ENCODE measurements around the gene CREB3L2.

The CREB3L2 gene

DNA sequence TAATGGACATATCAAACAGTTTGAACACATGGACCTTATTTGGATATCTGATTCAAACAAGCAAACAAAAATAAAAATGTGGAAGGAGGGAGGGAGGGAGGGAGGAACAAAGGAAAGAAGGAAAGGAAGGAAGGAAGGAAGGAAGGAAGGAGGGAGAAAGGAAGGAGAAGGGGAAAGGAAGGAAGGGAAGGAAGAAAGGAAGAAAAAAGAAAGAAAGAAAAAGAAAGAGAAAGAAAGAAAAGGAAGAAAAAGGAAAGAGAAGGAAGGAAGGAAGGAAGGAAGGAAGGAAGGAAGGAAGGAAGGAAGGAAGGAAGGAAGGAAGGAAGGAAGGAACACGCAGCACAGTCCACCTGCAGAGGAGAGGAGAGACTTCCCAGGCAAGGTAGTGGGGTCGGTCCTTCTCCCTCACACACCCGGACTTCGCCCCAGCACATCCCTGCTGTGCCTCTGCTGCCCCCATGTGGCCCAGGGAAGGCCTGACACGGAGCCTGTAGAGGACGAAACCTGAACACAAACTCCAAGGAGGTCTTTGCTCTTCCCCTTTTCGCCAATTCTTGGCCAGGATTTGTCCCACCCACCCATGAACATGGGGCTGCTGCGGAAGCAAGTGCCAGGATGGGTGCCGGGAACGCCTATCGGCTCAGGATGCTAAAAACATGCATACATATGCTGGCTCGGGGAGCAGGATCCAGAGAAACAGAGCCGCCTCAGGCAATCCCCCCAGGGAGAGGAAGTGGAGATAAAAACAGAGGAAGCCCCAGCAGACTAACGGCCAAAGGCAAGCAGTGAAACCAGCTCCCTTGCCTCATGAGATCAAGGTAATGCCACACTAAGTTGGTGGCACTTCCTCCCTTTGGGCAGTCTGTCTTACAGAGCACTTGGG is 102.8 kb downstream of the CREB3L2 start (continued):
- TF ChIP-seq, protein P1, sequence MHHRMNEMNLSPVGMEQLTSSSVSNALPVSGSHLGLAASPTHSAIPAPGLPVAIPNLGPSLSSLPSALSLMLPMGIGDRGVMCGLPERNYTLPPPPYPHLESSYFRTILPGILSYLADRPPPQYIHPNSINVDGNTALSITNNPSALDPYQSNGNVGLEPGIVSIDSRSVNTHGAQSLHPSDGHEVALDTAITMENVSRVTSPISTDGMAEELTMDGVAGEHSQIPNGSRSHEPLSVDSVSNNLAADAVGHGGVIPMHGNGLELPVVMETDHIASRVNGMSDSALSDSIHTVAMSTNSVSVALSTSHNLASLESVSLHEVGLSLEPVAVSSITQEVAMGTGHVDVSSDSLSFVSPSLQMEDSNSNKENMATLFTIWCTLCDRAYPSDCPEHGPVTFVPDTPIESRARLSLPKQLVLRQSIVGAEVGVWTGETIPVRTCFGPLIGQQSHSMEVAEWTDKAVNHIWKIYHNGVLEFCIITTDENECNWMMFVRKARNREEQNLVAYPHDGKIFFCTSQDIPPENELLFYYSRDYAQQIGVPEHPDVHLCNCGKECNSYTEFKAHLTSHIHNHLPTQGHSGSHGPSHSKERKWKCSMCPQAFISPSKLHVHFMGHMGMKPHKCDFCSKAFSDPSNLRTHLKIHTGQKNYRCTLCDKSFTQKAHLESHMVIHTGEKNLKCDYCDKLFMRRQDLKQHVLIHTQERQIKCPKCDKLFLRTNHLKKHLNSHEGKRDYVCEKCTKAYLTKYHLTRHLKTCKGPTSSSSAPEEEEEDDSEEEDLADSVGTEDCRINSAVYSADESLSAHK (tag by site-specific recombination; IDR thresholded peaks at IDR 0.05): no peak
- no peak for TF ChIP-seq ZNF175 (tag by site-specific recombination; IDR thresholded peaks at IDR 0.05)
- TF ChIP-seq, protein P2, sequence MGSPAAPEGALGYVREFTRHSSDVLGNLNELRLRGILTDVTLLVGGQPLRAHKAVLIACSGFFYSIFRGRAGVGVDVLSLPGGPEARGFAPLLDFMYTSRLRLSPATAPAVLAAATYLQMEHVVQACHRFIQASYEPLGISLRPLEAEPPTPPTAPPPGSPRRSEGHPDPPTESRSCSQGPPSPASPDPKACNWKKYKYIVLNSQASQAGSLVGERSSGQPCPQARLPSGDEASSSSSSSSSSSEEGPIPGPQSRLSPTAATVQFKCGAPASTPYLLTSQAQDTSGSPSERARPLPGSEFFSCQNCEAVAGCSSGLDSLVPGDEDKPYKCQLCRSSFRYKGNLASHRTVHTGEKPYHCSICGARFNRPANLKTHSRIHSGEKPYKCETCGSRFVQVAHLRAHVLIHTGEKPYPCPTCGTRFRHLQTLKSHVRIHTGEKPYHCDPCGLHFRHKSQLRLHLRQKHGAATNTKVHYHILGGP (tag by site-specific recombination; IDR thresholded peaks at IDR 0.05): no peak

DNA sequence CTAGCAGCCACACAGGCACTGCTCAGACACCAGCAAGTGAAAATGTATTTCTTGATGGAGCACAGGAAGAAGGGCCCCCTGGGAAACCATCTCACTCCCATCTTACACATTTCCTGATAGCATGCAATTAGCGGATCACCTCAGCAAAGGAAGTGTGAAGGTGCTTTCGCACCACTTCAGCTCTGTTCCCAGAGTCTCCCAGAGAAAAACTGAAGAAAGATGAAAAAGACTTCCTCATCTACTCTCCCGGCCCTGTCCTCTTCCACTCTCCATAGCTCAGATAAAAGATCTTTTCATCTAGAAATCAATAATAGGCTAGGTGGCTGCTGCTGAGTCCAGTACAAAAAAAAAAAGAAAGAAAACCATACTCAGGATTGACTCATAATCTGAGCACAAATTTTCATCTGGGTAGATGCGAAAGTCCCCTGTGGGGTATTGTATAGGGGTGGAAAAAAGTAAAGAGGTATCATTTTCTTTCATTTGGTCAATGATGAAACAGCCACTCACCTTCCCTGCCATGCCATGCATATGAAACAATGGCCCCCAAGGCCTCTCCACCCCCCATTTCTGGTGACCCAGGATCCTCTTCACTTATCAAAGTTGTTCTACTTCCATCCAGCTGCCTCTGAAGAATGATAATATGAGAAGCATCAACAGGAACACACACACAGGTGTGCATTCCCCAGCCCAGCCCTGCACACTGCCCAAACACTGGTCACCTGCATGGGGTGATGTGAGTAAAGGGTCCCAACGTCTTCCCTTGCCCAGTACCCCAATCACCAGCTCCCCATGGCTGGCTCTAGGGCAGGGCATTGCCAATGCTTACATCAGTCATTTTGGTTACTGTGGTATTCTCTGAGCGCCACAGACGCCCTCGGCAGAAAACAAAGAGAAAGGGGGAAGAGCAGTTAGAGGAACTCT is 106.3 kb downstream of the CREB3L2 start:
- Histone ChIP-seq H3K4me1 (ENCODE audit: control insufficient read depth, insufficient read depth, low read length) (no peaks in the 10 kb centered on the region), H3K36me3 (ENCODE audit: control insufficient read depth in 2 of 2, insufficient read depth in 1 of 2, low read length in 2 of 2) (peaks cover 0 to 60% of the 10 kb centered on the region in 2 experiments; a peak in 2 of 3 replicates), H3K9me3 (ENCODE audit: control insufficient read depth, insufficient read depth, low read depth, low read length) (no peaks in the 10 kb centered on the region), H3K27ac (ENCODE audit: extremely low read depth, low read depth, low read length) (no peak overlapping the region), H3K4me3 (ENCODE audit: low read depth, low read length) (no peak overlapping the region)
- TF ChIP-seq ZNF184 (tag by site-specific recombination; IDR thresholded peaks at IDR 0.05) (no peak), ZFP69B (tag by site-specific recombination; IDR thresholded peaks at IDR 0.05) (no peak)
- ChIA-PET POLR2A (no interaction called here), CTCF (interaction anchor here (0.6 to 2.0 kb wide), 7 partner anchors 114 to 1121 kb away, joined by 3 to 12 read pairs (median 3); no protein-coding TSS in a partner anchor)

DNA sequence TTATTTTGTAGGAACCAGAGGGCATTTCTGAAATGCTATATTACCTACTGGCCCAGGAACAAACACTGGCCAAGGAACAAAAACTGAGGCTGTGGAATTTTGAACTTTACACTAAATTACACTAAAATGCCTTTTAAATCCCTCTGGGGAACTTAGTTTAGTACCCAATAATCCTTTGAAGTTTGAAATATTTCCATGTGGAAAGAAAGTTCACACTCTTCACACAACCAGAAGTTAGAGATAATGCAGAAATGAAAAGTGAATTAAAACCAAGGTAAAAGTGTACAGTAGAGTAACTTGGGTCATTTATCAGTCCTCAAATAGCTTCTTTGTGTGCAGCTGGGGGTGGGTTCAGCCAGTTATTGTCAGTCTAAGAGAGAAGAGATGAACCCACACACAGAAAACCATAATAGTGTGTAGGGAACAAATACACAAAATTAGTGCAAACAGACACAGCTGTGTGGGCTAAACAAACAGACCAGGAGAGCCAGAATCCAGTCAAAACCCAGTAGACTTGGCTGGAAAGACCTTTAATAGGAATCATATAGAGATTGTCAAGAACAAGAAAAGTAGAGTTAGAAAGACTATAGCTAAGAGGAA is 108.6 kb downstream of the CREB3L2 start:
- Histone ChIP-seq H3K9me3 (ENCODE audit: control insufficient read depth, insufficient read depth, low read depth, low read length) (no peaks in the 10 kb centered on the region), H3K36me3 (ENCODE audit: control insufficient read depth in 2 of 2, insufficient read depth in 1 of 2, low read length in 2 of 2) (peaks cover 0 to 54% of the 10 kb centered on the region in 2 experiments; a peak in 2 of 3 replicates), H3K4me1 (ENCODE audit: control insufficient read depth, insufficient read depth, low read length) (no peaks in the 10 kb centered on the region), H3K27ac (ENCODE audit: extremely low read depth, low read depth, low read length) (no peak overlapping the region), H3K4me3 (ENCODE audit: low read depth, low read length) (no peak overlapping the region)
- ChIA-PET CTCF (interaction anchor here (2.7 kb wide), 1 partner anchor 237 kb away, joined by 15 read pairs; no protein-coding TSS in a partner anchor), POLR2A (no interaction called here)
- TF ChIP-seq ZNF776 (tag by site-specific recombination; IDR thresholded peaks at IDR 0.05; ENCODE audit: borderline replicate concordance) (no peak), ZNF76 (tag by site-specific recombination; IDR thresholded peaks at IDR 0.05; ENCODE audit: borderline replicate concordance, low read depth) (no peak), KLF9 (tag by site-specific recombination; IDR thresholded peaks at IDR 0.05; ENCODE audit: low read depth) (no peak), ZNF658 (tag by site-specific recombination; IDR thresholded peaks at IDR 0.05) (no peak), ZNF211 (tag by site-specific recombination; IDR thresholded peaks at IDR 0.05; ENCODE audit: low read depth) (no peak), ZBTB21 (tag by site-specific recombination; IDR thresholded peaks at IDR 0.05) (no peak), ZNF830 (tag by site-specific recombination; IDR thresholded peaks at IDR 0.05; ENCODE audit: low read depth) (no peak), ZXDB (tag by site-specific recombination; IDR thresholded peaks at IDR 0.05) (no peak), GLI4 (tag by site-specific recombination; IDR thresholded peaks at IDR 0.05) (no peak), ZNF366 (tag by site-specific recombination; conservative IDR thresholded peaks at IDR 0.05) (no peak), ZNF23 (tag by site-specific recombination; IDR thresholded peaks at IDR 0.05; ENCODE audit: borderline replicate concordance) (no peak), ZNF701 (tag by site-specific recombination; IDR thresholded peaks at IDR 0.05) (no peak), MEIS1 (CRISPR knock-in tag; IDR thresholded peaks at IDR 0.05; ENCODE audit: borderline replicate concordance) (no peak), ZNF16 (tag by site-specific recombination; IDR thresholded peaks at IDR 0.05; ENCODE audit: low read depth) (no peak)
- TF ChIP-seq, protein P3, sequence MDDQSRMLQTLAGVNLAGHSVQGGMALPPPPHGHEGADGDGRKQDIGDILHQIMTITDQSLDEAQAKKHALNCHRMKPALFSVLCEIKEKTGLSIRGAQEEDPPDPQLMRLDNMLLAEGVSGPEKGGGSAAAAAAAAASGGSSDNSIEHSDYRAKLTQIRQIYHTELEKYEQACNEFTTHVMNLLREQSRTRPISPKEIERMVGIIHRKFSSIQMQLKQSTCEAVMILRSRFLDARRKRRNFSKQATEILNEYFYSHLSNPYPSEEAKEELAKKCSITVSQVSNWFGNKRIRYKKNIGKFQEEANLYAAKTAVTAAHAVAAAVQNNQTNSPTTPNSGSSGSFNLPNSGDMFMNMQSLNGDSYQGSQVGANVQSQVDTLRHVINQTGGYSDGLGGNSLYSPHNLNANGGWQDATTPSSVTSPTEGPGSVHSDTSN (CRISPR knock-in tag; IDR thresholded peaks at IDR 0.05): no peak
- TF ChIP-seq, protein P4, sequence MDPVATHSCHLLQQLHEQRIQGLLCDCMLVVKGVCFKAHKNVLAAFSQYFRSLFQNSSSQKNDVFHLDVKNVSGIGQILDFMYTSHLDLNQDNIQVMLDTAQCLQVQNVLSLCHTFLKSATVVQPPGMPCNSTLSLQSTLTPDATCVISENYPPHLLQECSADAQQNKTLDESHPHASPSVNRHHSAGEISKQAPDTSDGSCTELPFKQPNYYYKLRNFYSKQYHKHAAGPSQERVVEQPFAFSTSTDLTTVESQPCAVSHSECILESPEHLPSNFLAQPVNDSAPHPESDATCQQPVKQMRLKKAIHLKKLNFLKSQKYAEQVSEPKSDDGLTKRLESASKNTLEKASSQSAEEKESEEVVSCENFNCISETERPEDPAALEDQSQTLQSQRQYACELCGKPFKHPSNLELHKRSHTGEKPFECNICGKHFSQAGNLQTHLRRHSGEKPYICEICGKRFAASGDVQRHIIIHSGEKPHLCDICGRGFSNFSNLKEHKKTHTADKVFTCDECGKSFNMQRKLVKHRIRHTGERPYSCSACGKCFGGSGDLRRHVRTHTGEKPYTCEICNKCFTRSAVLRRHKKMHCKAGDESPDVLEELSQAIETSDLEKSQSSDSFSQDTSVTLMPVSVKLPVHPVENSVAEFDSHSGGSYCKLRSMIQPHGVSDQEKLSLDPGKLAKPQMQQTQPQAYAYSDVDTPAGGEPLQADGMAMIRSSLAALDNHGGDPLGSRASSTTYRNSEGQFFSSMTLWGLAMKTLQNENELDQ (tag by site-specific recombination; IDR thresholded peaks at IDR 0.05; ENCODE audit: low read depth): no peak
